GM12801 (cell line): ENCODE measurements around the gene SLC5A10.
"Not testable (repeated sequence)": the region's sequence is repeated elsewhere in the genome, so short reads cannot be mapped to it uniquely, and the experiment has no call there.

Source experiments
- CTCF ChIP-seq: IDR thresholded peaks from one replicate; pipeline ENCODE4 v1.5.1; 2011; ENCODE audit warnings: control low read depth; ENCODE audit not compliant: insufficient read length; ENCODE audit errors: extremely low read depth

SLC5A10 gene

GRCh38 chr17:19020016-19020415, 68.1 kb downstream of the SLC5A10 start:
- no peak for TF ChIP-seq CTCF

DNA sequence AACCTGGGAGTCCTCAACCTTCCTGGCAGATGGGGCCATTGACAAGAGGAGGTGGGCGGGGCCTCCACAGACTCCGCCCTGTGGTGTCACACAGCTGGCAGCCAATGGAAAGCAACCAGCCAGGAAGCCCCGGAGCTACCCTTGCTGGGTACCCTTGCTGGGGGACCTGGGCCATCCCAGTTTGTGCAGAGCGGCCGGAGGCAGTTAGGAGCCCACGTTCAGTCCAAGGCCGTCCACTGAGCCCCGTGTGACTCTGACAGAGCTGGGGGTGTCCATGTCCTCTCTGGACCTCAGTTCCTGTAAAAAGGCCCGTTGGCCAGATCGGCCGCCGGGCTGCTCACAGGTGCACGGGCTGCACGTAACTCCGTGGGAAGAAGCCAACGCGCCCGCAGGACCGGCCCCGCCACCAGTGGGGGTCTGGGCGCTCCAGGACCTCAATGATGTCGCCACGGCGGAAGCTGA, 69.7 kb downstream of the SLC5A10 start:
- TF ChIP-seq CTCF: no peak

DNA sequence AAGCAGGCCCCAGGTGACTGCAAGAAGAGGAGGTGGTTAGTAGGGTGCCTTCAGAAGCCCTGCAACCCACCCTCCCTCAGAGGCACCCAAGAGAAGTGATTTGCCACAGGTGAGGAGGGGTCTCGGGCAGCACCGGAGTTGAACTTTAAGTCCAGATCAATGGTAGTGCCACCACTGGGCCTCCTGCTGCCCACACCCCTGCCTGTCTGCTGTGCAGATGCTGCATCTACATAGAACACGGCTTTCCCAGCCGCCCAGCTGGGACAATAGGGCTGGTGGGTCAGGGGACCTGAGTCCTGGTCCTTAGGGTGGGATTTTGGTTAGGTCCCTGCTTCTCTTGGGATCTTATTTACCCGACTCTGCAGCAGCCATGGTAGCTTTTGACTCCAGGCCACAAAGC, 70.2 kb downstream of the SLC5A10 start:
- no peak for TF ChIP-seq CTCF

DNA sequence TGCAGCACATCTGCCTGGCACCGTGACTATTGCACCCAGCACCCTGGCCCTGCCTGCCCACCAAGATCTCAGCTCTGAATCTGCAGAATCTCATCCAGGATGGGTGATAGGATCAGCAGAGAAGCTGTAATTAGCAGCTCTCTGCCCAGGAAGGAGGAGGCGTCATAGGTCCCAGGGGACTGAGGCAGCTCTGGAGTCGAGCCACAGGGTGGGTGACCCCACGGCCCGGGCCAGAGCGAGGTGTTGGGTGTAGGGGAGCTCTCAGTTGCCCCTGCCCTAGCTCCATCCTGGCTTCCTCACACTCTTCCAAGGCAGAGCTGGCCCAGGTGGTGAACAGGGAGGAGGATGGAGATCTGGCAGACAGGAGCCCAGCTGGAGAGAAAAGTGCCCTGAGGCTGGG, 70.8 kb downstream of the SLC5A10 start:
- no peak for TF ChIP-seq CTCF

DNA sequence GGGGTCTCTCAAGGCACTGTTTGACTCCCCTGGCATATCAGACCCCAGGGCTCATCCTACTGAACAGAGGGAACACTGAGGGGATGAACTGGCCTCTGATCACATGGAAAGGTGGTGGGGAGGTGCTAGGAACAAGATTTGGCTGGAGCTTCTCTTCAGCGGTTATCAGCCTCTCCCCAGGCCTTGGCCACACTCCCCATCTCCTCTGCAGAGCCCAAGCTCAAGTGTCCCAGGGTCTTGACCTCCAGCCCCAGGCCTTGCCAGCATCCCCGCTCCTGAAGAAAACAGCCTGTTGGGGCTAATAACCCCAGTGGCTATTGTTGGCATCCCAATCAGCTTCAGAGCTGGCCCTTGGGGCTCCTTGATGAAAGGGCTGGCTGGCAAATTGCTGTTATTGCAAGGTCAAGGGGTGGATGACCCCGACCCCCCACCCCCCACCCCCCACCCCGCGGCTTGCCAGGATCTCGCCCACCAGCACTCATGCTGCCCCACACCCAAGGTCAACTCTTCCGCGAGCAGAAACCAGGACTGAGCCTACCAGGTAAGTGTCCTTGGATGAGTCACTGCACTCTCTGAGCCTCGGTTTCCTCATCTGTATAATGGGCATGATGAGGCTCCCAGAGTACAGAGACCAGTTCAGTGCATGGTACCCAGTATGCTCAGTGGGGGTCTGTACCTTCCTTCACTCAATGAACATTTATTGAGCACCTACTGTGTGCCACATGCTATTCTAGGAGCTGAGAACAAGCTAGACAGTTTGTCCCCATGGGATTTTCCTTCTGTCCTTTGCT, 71.4 kb downstream of the SLC5A10 start:
- no peak for TF ChIP-seq CTCF

GRCh38 chr17:19024101-19025078, 72.4 kb downstream of the SLC5A10 start:
- no peak for TF ChIP-seq CTCF

GRCh38 chr17:19046782-19047375, 94.9 kb downstream of the SLC5A10 start, which contains the start of gene GRAP:
Gene GRAP, minus strand, starts transcription at chr17:19046957. Its CDS starts 31 bp downstream, at chr17:19046926.
- TF ChIP-seq CTCF: not testable (repeated sequence)
